Spinal cord (tissue), 10 donors: Measurements from ENCODE around the gene SAP30L. TPM values are rescaled to one million over a fixed set of nuclear protein-coding genes. Genes with fewer than 3 reads are reported as not detected.

Experiments
- DNase-seq, 6 donors: peaks; one replicate each; pipeline versions ENCODE4 v3.0.0 to v3.0.0-alpha.2; 2013 to 2015; ENCODE audit warnings: low spot score in 6 of 6, low read depth in 4 of 6
- H3K27ac ChIP-seq: one replicate; pipeline ENCODE4 v1.5.1; 2013; ENCODE audit warnings: low read depth, low read length, control low read depth
- H3K27me3 ChIP-seq: one replicate; pipeline ENCODE4 v1.6.1; 2013; ENCODE audit warnings: low read length; ENCODE audit not compliant: control insufficient read depth, insufficient read depth
- H3K36me3 ChIP-seq: one replicate; pipeline ENCODE4 v1.6.1; 2013; ENCODE audit warnings: low read length; ENCODE audit not compliant: control insufficient read depth, insufficient read depth
- H3K4me1 ChIP-seq: one replicate; pipeline ENCODE4 v1.6.1; 2013; ENCODE audit warnings: low read length; ENCODE audit not compliant: control insufficient read depth, insufficient read depth
- H3K4me3 ChIP-seq: one replicate; pipeline ENCODE4 v1.5.1; 2013; ENCODE audit warnings: low read depth, low read length, control low read depth
- H3K9me3 ChIP-seq: one replicate; pipeline ENCODE4 v1.6.1; 2013; ENCODE audit warnings: low read length; ENCODE audit not compliant: control insufficient read depth, insufficient read depth
- WGBS: methylation state at CpG from one replicate; pipeline ENCODE4 v1.1.5; 2013; ENCODE audit warnings: missing lambda C conversion rate; ENCODE audit not compliant: insufficient coverage; 5-methylcytosine and 5-hydroxymethylcytosine counted together
- polyA plus RNA-seq, 2 donors: library from polyadenylated mRNA; unstranded; fragments of 120-200 nt; gene quantifications; one replicate each; pipeline ENCODE4 v1.2.1, GENCODE V29; 2013; ENCODE audit not compliant: insufficient read length in 2 of 2
- total RNA-seq, 2 donors: library from RNA; depleted of rRNA in 1 of 2; stranded (reverse); fragments of 120-200 nt in 1 of 2; fragments of >200 nt in 1 of 2; gene quantifications; one replicate each; pipeline versions ENCODE4 v1.2.3 to v1.2.4, GENCODE V29; 2013 to 2014
- donor health status: healthy.

The SAP30L gene
- total and polyA plus RNA-seq, 4 donors: 29.0 to 39.3 (median 32.9) TPM

- Histone ChIP-seq H3K36me3 (no peaks in the 10 kb centered on the region), H3K4me3 (no peak overlapping the region), H3K27me3 (peaks cover 98% of the 10 kb centered on the region), H3K27ac (no peak overlapping the region), H3K9me3 (no peaks in the 10 kb centered on the region), H3K4me1 (peaks cover 30% of the 10 kb centered on the region)
- peak in 1 of 6 donors; percentile 27 for DNase-seq
- WGBS: 2% methylated on average over 21 of the region's 34 CpGs
Measured at GRCh38 chr5:154483654-154484392, 38.0 kb downstream of the SAP30L start.

GRCh38 chr5:154484393-154485095, 38.7 kb downstream of the SAP30L start:
- peaks cover 23% of the 10 kb centered on the region for H3K4me1 ChIP-seq
- no peaks in the 10 kb centered on the region for H3K36me3 ChIP-seq
- 4% methylated on average over 12 of the region's 15 CpGs for WGBS
- DNase-seq: no peak
- H3K27ac ChIP-seq: no peak overlapping the region
- H3K27me3 ChIP-seq: peaks cover 96% of the 10 kb centered on the region
- H3K4me3 ChIP-seq: no peak overlapping the region
- H3K9me3 ChIP-seq: no peaks in the 10 kb centered on the region

- Histone ChIP-seq H3K27ac (no peak overlapping the region), H3K36me3 (no peaks in the 10 kb centered on the region), H3K27me3 (peaks cover 95% of the 10 kb centered on the region), H3K9me3 (no peaks in the 10 kb centered on the region), H3K4me3 (no peak overlapping the region), H3K4me1 (peaks cover 23% of the 10 kb centered on the region)
- peak in 1 of 6 donors; percentile 23 for DNase-seq
- WGBS: no CpG with 5 or more reads among the region's 2 CpGs
Measured at GRCh38 chr5:154485096-154485491, 39.3 kb downstream of the SAP30L start.

DNA sequence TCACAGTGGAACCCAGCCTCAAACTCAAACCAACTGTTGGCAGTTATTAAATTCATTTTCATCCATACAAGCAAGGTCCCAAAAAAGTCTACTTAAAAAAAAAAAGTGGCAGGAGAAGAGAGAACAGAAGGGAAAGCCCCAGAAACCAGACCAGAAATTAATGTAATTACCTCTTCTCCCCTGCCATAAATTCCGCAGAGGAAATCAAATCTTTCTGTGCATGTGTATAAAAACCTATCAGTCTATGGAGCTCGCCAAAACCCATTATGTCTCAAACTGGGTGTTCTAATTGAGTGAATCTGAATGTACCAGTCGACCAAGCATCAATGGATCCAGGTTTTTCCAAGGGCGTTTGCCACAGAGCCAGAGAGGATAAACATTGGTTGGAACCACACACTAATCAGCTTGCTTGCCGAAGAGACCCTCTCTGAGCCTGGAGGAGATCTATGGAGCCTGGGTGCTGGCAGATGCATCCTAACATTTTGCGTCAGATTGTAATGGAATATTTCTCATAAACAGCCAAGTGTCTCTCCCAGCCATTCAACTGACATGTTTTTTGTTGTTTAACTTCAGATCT, 40.1 kb downstream of the SAP30L start:
- WGBS: 9% methylated on average over 4 of the region's 6 CpGs
- peaks cover 91% of the 10 kb centered on the region for H3K27me3 ChIP-seq
- no peak for DNase-seq

GRCh38 chr5:154486427-154486866, 40.6 kb downstream of the SAP30L start:
- H3K27me3 ChIP-seq: peaks cover 86% of the 10 kb centered on the region
- H3K27ac ChIP-seq: no peak overlapping the region
- H3K4me1 ChIP-seq: peaks cover 23% of the 10 kb centered on the region
- WGBS: 7% methylated on average over 3 of the region's 4 CpGs
- H3K4me3 ChIP-seq: no peak overlapping the region
- no peaks in the 10 kb centered on the region for H3K36me3 ChIP-seq
- no peaks in the 10 kb centered on the region for H3K9me3 ChIP-seq
- DNase-seq: no peak

More for the DNA sequence above, 40.1 kb downstream of the SAP30L start:
- Histone ChIP-seq H3K4me3 (no peak overlapping the region), H3K27ac (no peak overlapping the region), H3K4me1 (peaks cover 23% of the 10 kb centered on the region), H3K36me3 (no peaks in the 10 kb centered on the region), H3K9me3 (no peaks in the 10 kb centered on the region)

- Histone ChIP-seq H3K9me3 (no peaks in the 10 kb centered on the region), H3K4me3 (no peak overlapping the region), H3K27me3 (peaks cover 81% of the 10 kb centered on the region), H3K36me3 (no peaks in the 10 kb centered on the region), H3K4me1 (peaks cover 20% of the 10 kb centered on the region), H3K27ac (no peak overlapping the region)
- WGBS: 71% methylated on average over 2 of the region's 2 CpGs
- no peak for DNase-seq
Measured at GRCh38 chr5:154487541-154487940, 41.7 kb downstream of the SAP30L start.

DNA sequence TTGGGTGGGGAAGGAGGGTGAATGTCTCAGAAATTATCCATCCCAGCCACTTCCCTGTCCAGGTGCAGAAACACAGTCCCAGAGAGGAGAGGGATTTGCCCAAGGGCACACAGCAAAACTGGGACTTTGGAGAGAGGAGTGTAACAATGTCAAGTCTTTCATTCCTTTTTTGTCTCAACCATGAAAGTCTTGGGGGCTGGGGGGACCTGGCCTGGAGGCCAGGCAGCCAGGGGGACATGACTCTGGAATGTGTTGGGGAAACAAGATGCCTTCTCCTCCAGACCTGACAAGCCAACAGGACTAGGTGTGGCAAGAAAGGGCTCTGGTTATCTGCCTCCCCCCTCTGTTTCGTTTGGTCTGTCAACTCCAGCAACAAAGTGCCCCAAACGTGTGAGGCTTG, 46.1 kb downstream of the SAP30L start:
- Histone ChIP-seq H3K9me3 (no peaks in the 10 kb centered on the region), H3K27me3 (peaks cover 59% of the 10 kb centered on the region), H3K4me3 (no peak overlapping the region), H3K36me3 (no peaks in the 10 kb centered on the region), H3K27ac (no peak overlapping the region), H3K4me1 (no peaks in the 10 kb centered on the region)
- no CpG with 5 or more reads among the region's 2 CpGs for WGBS
- DNase-seq: no peak

DNA sequence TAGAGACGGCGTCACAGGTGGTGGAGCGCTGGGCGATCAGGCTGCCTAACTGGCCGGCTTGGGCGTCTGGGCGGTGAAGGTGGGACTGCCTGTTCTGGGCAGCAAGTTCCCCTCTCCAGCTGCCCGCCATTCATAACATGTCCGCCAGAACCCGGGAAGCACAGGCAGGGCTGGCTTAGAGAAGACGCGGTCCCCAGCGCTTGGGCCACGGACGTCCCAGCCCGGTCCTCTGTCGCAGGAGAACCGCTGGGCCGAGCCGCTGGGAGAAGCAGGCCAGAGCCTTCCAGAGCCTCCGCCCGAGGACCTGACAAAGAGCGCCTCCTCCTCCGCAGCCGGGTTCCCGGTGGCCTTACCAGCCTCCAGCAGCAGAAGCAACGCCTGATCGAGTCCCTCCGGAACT, 47.5 kb downstream of the SAP30L start:
- H3K36me3 ChIP-seq: no peaks in the 10 kb centered on the region
- 23% methylated on average over 26 of the region's 29 CpGs for WGBS
- no peaks in the 10 kb centered on the region for H3K9me3 ChIP-seq
- DNase-seq: no peak
- H3K4me3 ChIP-seq: no peak overlapping the region
- no peaks in the 10 kb centered on the region for H3K4me1 ChIP-seq
- no peak overlapping the region for H3K27ac ChIP-seq
- H3K27me3 ChIP-seq: peaks cover 47% of the 10 kb centered on the region

DNA sequence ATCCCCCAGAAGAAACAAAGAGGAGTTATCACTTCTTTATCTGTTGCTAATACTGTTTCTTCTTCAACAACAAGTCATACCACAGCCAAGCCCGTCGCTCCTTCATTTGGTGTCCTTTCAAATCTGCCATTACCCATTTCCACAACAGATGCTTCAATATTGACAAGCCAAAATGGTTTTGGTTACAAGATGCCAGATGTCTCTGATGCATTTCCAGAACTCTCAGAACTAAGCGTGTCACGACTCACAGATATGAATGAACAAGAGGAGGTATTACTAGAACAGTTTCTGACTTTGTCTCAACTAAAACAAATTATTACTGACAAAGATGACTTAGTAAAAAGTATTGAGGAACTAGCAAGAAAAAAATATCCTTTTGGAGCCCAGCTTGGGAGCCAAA, 48.2 kb downstream of the SAP30L start:
- peak in 1 of 6 donors; percentile 11 for DNase-seq
- WGBS: no CpG with 5 or more reads among the region's 4 CpGs
- H3K27me3 ChIP-seq: peaks cover 41% of the 10 kb centered on the region

More for the DNA sequence above, 48.2 kb downstream of the SAP30L start:
- H3K9me3 ChIP-seq: no peaks in the 10 kb centered on the region
- no peak overlapping the region for H3K27ac ChIP-seq
- no peak overlapping the region for H3K4me3 ChIP-seq
- H3K36me3 ChIP-seq: no peaks in the 10 kb centered on the region
- no peaks in the 10 kb centered on the region for H3K4me1 ChIP-seq
